ENCODE data around the gene B3GAT3. TPM values are rescaled to one million over a fixed set of nuclear protein-coding genes. Genes with fewer than 3 reads are reported as not detected.

B3GAT3 gene
- total and polyA plus RNA-seq, 2 of the 8 experiments (the other 6 are each of a cell fraction or from before 2014, with no cell fraction given) = 28.0 to 39.0 TPM

DNA sequence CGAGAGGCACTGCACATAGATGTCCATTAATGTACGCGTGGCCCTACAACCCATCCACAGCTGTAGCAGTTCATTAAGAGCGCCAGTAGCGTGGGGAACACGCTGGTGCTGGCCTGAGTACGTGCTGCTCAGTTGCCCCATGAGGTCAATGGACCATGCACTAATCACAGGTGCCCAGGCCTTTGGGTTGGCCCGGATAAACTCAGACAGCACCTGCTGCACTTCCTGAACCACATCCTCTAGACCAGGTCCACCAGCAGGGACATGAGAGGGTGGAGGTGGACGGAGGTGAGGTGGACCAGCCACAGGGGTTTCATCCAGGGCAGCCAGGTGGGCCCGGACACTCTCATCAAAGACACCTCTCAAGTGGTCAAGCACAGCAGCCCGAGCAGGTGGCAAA, 27.7 kb upstream of the B3GAT3 start (continued):
- TF ChIP-seq, protein P1, sequence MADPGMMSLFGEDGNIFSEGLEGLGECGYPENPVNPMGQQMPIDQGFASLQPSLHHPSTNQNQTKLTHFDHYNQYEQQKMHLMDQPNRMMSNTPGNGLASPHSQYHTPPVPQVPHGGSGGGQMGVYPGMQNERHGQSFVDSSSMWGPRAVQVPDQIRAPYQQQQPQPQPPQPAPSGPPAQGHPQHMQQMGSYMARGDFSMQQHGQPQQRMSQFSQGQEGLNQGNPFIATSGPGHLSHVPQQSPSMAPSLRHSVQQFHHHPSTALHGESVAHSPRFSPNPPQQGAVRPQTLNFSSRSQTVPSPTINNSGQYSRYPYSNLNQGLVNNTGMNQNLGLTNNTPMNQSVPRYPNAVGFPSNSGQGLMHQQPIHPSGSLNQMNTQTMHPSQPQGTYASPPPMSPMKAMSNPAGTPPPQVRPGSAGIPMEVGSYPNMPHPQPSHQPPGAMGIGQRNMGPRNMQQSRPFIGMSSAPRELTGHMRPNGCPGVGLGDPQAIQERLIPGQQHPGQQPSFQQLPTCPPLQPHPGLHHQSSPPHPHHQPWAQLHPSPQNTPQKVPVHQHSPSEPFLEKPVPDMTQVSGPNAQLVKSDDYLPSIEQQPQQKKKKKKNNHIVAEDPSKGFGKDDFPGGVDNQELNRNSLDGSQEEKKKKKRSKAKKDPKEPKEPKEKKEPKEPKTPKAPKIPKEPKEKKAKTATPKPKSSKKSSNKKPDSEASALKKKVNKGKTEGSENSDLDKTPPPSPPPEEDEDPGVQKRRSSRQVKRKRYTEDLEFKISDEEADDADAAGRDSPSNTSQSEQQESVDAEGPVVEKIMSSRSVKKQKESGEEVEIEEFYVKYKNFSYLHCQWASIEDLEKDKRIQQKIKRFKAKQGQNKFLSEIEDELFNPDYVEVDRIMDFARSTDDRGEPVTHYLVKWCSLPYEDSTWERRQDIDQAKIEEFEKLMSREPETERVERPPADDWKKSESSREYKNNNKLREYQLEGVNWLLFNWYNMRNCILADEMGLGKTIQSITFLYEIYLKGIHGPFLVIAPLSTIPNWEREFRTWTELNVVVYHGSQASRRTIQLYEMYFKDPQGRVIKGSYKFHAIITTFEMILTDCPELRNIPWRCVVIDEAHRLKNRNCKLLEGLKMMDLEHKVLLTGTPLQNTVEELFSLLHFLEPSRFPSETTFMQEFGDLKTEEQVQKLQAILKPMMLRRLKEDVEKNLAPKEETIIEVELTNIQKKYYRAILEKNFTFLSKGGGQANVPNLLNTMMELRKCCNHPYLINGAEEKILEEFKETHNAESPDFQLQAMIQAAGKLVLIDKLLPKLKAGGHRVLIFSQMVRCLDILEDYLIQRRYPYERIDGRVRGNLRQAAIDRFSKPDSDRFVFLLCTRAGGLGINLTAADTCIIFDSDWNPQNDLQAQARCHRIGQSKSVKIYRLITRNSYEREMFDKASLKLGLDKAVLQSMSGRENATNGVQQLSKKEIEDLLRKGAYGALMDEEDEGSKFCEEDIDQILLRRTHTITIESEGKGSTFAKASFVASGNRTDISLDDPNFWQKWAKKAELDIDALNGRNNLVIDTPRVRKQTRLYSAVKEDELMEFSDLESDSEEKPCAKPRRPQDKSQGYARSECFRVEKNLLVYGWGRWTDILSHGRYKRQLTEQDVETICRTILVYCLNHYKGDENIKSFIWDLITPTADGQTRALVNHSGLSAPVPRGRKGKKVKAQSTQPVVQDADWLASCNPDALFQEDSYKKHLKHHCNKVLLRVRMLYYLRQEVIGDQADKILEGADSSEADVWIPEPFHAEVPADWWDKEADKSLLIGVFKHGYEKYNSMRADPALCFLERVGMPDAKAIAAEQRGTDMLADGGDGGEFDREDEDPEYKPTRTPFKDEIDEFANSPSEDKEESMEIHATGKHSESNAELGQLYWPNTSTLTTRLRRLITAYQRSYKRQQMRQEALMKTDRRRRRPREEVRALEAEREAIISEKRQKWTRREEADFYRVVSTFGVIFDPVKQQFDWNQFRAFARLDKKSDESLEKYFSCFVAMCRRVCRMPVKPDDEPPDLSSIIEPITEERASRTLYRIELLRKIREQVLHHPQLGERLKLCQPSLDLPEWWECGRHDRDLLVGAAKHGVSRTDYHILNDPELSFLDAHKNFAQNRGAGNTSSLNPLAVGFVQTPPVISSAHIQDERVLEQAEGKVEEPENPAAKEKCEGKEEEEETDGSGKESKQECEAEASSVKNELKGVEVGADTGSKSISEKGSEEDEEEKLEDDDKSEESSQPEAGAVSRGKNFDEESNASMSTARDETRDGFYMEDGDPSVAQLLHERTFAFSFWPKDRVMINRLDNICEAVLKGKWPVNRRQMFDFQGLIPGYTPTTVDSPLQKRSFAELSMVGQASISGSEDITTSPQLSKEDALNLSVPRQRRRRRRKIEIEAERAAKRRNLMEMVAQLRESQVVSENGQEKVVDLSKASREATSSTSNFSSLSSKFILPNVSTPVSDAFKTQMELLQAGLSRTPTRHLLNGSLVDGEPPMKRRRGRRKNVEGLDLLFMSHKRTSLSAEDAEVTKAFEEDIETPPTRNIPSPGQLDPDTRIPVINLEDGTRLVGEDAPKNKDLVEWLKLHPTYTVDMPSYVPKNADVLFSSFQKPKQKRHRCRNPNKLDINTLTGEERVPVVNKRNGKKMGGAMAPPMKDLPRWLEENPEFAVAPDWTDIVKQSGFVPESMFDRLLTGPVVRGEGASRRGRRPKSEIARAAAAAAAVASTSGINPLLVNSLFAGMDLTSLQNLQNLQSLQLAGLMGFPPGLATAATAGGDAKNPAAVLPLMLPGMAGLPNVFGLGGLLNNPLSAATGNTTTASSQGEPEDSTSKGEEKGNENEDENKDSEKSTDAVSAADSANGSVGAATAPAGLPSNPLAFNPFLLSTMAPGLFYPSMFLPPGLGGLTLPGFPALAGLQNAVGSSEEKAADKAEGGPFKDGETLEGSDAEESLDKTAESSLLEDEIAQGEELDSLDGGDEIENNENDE (IDR thresholded peaks at IDR 0.05; ENCODE audit: insufficient replicate concordance, low read length) = no peak

All from H1 (cell line).